Endothelial cell of umbilical vein (primary cell): ENCODE results near the gene KIF26B. TPM values are rescaled to one million over a fixed set of nuclear protein-coding genes. Genes with fewer than 3 reads are reported as not detected.

Experiments used
- BruUV-seq: library from RNA; stranded (reverse); fragments of 400-500 nt; replicated peaks from 2 replicates; lab custom pipeline; 2021; lab: Mats Ljungman, UMichigan
- CTCF ChIA-PET: fragments of 300-600, 350-600 bp; sonication (Branson Sonifier 250); formaldehyde crosslinking; loops from one replicate; lab custom pipeline; 2021; ENCODE audit warnings: antibody characterized with exemption, inconsistent platforms; lab: Charles Lee
- POLR2A ChIA-PET: fragments of 300-600, 350-600 bp; sonication (Branson Sonifier 250); formaldehyde crosslinking; loops from one replicate; lab custom pipeline; 2021; ENCODE audit warnings: antibody characterized with exemption, inconsistent platforms; lab: Charles Lee
- DNase-seq: peaks from one replicate; pipeline ENCODE4 v3.0.0-alpha.2; 2011; ENCODE audit warnings: low read depth, low spot score
- FAIRE-seq: peaks from 2 replicates; lab custom pipeline; 2011; peaks lifted over from hg19 to GRCh38; lab: Jason Lieb, UNC
- H2AFZ ChIP-seq: 2 replicates; pipeline ENCODE4 v1.6.0; 2012; ENCODE audit warnings: low read depth, low read length, control low read depth, inconsistent platforms
- H3K27ac ChIP-seq: 2 replicates; pipeline ENCODE4 v1.5.1; 2011; ENCODE audit warnings: low read depth, mild to moderate bottlenecking, control low read depth, low read length, moderate library complexity; ENCODE audit not compliant: insufficient read depth
- H3K27me3 ChIP-seq, 2 experiments: 2 replicates each; pipeline versions ENCODE4 v1.6.0 to v1.6.1; 2011; ENCODE audit warnings: low read length in 2 of 2, mixed read lengths in 1 of 2; ENCODE audit not compliant: control insufficient read depth in 2 of 2, insufficient read depth in 2 of 2
- H3K36me3 ChIP-seq, 2 experiments: 2 replicates in 1 of 2; 3 replicates in 1 of 2; pipeline ENCODE4 v1.5.1; 2011; ENCODE audit warnings: low read length in 2 of 2, mild to moderate bottlenecking in 1 of 2, moderate library complexity in 1 of 2; ENCODE audit not compliant: control insufficient read depth in 2 of 2, insufficient read depth in 2 of 2; ENCODE audit errors: extremely low read depth in 1 of 2
- H3K4me1 ChIP-seq: 3 replicates; pipeline ENCODE4 v1.5.1; 2011; ENCODE audit warnings: mild to moderate bottlenecking, low read length; ENCODE audit not compliant: control insufficient read depth, insufficient read depth; ENCODE audit errors: extremely low read depth
- H3K4me2 ChIP-seq: 2 replicates; pipeline ENCODE4 v1.6.1; 2011; ENCODE audit warnings: low read length, control low read depth, mixed read lengths; ENCODE audit not compliant: insufficient read depth
- H3K4me3 ChIP-seq, 3 experiments: fragments of 200-600 bp in 1 of 3; sonication (generic), shearing (Covaris generic) in 1 of 3; replicated peaks in 1 of 3; 2 replicates each; pipeline ENCODE4 v1.5.1; 2011 to 2016; ENCODE audit warnings: control low read depth in 3 of 3, low read length in 3 of 3, mild to moderate bottlenecking in 2 of 3, inconsistent platforms in 1 of 3, low read depth in 1 of 3, moderate library complexity in 1 of 3; ENCODE audit not compliant: insufficient read depth in 1 of 3
- H3K79me2 ChIP-seq: 2 replicates; pipeline ENCODE4 v1.6.0; 2012; ENCODE audit warnings: low read length, inconsistent platforms; ENCODE audit not compliant: control insufficient read depth, insufficient read depth
- H3K9ac ChIP-seq: replicated peaks from 2 replicates; pipeline ENCODE3; 2011; ENCODE audit warnings: low read length, control low read depth; ENCODE audit not compliant: insufficient read depth; ENCODE audit errors: extremely low read depth
- H3K9me1 ChIP-seq: replicated peaks from 3 replicates; pipeline ENCODE4 v1.6.0; 2011; ENCODE audit warnings: mild to moderate bottlenecking, low read length; ENCODE audit not compliant: control insufficient read depth, insufficient read depth; ENCODE audit errors: extremely low read depth
- H3K9me3 ChIP-seq: replicated peaks from 2 replicates; pipeline ENCODE4 v1.5.1; 2012; ENCODE audit warnings: low read length, inconsistent platforms; ENCODE audit not compliant: control insufficient read depth, insufficient read depth
- H4K20me1 ChIP-seq: replicated peaks from 2 replicates; pipeline ENCODE3; 2011; ENCODE audit warnings: mild to moderate bottlenecking, low read length; ENCODE audit not compliant: control insufficient read depth, insufficient read depth; ENCODE audit errors: extremely low read depth
- EZH2 ChIP-seq: IDR thresholded peaks from 2 replicates; pipeline ENCODE4 v1.6.1; 2012; ENCODE audit warnings: borderline replicate concordance, low read depth, mild to moderate bottlenecking, moderate library complexity, low read length, inconsistent platforms; ENCODE audit not compliant: severe bottlenecking
- FOS ChIP-seq: IDR thresholded peaks from 2 replicates; pipeline ENCODE4 v1.6.1; 2011; ENCODE audit warnings: mild to moderate bottlenecking, low read length, moderate library complexity, borderline replicate concordance; ENCODE audit not compliant: insufficient read depth
- GATA2 ChIP-seq: IDR thresholded peaks from 2 replicates; pipeline ENCODE4 v1.7.0; 2011; ENCODE audit warnings: low read depth, mild to moderate bottlenecking, moderate library complexity, mixed read lengths, low read length; ENCODE audit not compliant: insufficient read length, insufficient read depth
- JUN ChIP-seq: IDR thresholded peaks from 2 replicates; pipeline ENCODE4 v1.6.1; 2011; ENCODE audit warnings: borderline replicate concordance, low read depth; ENCODE audit not compliant: insufficient read length, insufficient read depth
- MYC ChIP-seq: IDR thresholded peaks from one replicate; pipeline ENCODE4 v1.6.1; 2011; ENCODE audit warnings: mild to moderate bottlenecking, low read depth, low read length
- POLR2A ChIP-seq: IDR thresholded peaks from 2 replicates; pipeline ENCODE4 v1.6.1; 2012; ENCODE audit warnings: low read depth, mild to moderate bottlenecking, control low read depth, low read length
- POLR2AphosphoS5 ChIP-seq: IDR thresholded peaks from 2 replicates; pipeline ENCODE4 v1.6.1; 2012; ENCODE audit warnings: low read depth, mild to moderate bottlenecking, control low read depth, low read length, moderate library complexity; ENCODE audit not compliant: insufficient read depth
- dilution Hi-C: fragments of 300-500 bp; cut with MboI; formaldehyde crosslinking; loops from one replicate; pipeline ENCODE4 v1.15.0; 2019; ENCODE audit warnings: low sequenced_read_pairs; ENCODE audit not compliant: extremely low pct_ligation_motif_present
- intact Hi-C: fragments of 100-400 bp; cut with micrococcal nuclease; formaldehyde crosslinking; loops from one replicate; pipeline ENCODE4 v1.10.0; 2022
- polyA plus RNA-seq, 4 experiments: library from polyadenylated mRNA; depleted of rRNA in 3 of 4; stranded (reverse) in 3 of 4; unstranded in 1 of 4; fragments of >200 nt; gene quantifications; 2 replicates each; pipeline versions ENCODE4 v1.2.1 to v1.2.3, GENCODE V29; 2011 to 2012; ENCODE audit warnings: missing spikeins in 1 of 4
- total RNA-seq: library from RNA; stranded (reverse); gene quantifications from 2 replicates; pipeline ENCODE4 v1.2.3, GENCODE V29; 2021
- TF ChIP-seq, protein P1 (sequence below): IDR thresholded peaks from 2 replicates; pipeline ENCODE4 v1.6.1; 2011; ENCODE audit not compliant: insufficient read depth, insufficient read length
- TF ChIP-seq, protein P2 (sequence below), 2 donors: IDR thresholded peaks; 1 replicate in 1 of 2; 2 replicates in 1 of 2; pipeline ENCODE4 v1.5.1; 2011; ENCODE audit warnings: low read length in 2 of 2, mild to moderate bottlenecking in 2 of 2, moderate library complexity in 2 of 2, control low read depth in 1 of 2, inconsistent platforms in 1 of 2, low read depth in 1 of 2; ENCODE audit not compliant: insufficient read depth in 1 of 2; ENCODE audit errors: extremely low read depth in 1 of 2

KIF26B gene
- total and polyA plus RNA-seq, 2 donors (not counting 3 experiments of a cell fraction or from before 2014, with no cell fraction given): 0.04 to 0.49 TPM

GRCh38 chr1:245537992-245538391 lies 383.2 kb downstream of the KIF26B start:
- no peak overlapping the region for H3K4me2 ChIP-seq
- no peak overlapping the region for H3K27ac ChIP-seq
- no peak for DNase-seq
- no peaks in the 10 kb centered on the region for H3K9me1 ChIP-seq
- dilution Hi-C loops (no loop called here), intact Hi-C loops (no loop called here)
- FAIRE-seq: no peak
- ChIA-PET CTCF (no interaction called here), POLR2A (no interaction called here)
- no peak overlapping the region for H3K4me3 ChIP-seq
- no TSS peak for BruUV-seq
- H3K9ac ChIP-seq: no peak overlapping the region
- H3K36me3 ChIP-seq: no peaks in the 10 kb centered on the region
- H3K27me3 ChIP-seq: no peaks in the 10 kb centered on the region
- no peaks in the 10 kb centered on the region for H3K9me3 ChIP-seq
- H4K20me1 ChIP-seq: no peaks in the 10 kb centered on the region
- TF ChIP-seq EZH2 (no peak), POLR2A (no peak), POLR2AphosphoS5 (no peak), MYC (no peak), JUN (no peak), GATA2 (no peak), FOS (no peak)
- TF ChIP-seq, protein P1, sequence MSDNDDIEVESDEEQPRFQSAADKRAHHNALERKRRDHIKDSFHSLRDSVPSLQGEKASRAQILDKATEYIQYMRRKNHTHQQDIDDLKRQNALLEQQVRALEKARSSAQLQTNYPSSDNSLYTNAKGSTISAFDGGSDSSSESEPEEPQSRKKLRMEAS: no peak
- TF ChIP-seq, protein P2, sequence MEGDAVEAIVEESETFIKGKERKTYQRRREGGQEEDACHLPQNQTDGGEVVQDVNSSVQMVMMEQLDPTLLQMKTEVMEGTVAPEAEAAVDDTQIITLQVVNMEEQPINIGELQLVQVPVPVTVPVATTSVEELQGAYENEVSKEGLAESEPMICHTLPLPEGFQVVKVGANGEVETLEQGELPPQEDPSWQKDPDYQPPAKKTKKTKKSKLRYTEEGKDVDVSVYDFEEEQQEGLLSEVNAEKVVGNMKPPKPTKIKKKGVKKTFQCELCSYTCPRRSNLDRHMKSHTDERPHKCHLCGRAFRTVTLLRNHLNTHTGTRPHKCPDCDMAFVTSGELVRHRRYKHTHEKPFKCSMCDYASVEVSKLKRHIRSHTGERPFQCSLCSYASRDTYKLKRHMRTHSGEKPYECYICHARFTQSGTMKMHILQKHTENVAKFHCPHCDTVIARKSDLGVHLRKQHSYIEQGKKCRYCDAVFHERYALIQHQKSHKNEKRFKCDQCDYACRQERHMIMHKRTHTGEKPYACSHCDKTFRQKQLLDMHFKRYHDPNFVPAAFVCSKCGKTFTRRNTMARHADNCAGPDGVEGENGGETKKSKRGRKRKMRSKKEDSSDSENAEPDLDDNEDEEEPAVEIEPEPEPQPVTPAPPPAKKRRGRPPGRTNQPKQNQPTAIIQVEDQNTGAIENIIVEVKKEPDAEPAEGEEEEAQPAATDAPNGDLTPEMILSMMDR (IDR thresholded peaks at IDR 0.05; ENCODE audit: extremely low read depth in 1 of 2, insufficient read depth in 1 of 2, low read depth in 1 of 2, low read length in 2 of 2): no peak
- H3K79me2 ChIP-seq: no peaks in the 10 kb centered on the region
- H3K4me1 ChIP-seq: no peaks in the 10 kb centered on the region
- no peak overlapping the region for H2AFZ ChIP-seq
